Glutamatergic neuron (in vitro differentiated cells): ENCODE measurements around the gene TRIM14. TPM values are rescaled to one million over a fixed set of nuclear protein-coding genes. Genes with fewer than 3 reads are reported as not detected.

Experiments
- DNase-seq: peaks from one replicate; pipeline ENCODE4 v3.0.0; 2022
- H3K27ac Mint-ChIP-seq: one replicate; pipeline ENCODE4 v1.8.0; 2020; ENCODE audit warnings: mild to moderate bottlenecking, mixed read lengths, inconsistent platforms; ENCODE audit not compliant: unreplicated experiment
- H3K27me3 Mint-ChIP-seq: one replicate; pipeline ENCODE4 v1.8.0; 2020; ENCODE audit warnings: mild to moderate bottlenecking, moderate library complexity, mixed read lengths, inconsistent platforms; ENCODE audit not compliant: unreplicated experiment
- H3K36me3 Mint-ChIP-seq: one replicate; pipeline ENCODE4 v1.8.0; 2020; ENCODE audit warnings: mild to moderate bottlenecking, mixed read lengths, inconsistent platforms; ENCODE audit not compliant: unreplicated experiment
- H3K4me1 Mint-ChIP-seq: one replicate; pipeline ENCODE4 v1.8.0; 2020; ENCODE audit warnings: mild to moderate bottlenecking, low read depth, mixed read lengths, inconsistent platforms; ENCODE audit not compliant: unreplicated experiment
- H3K4me3 Mint-ChIP-seq: one replicate; pipeline ENCODE4 v1.8.0; 2020; ENCODE audit warnings: mild to moderate bottlenecking, mixed read lengths, inconsistent platforms; ENCODE audit not compliant: unreplicated experiment
- H3K9me3 Mint-ChIP-seq: one replicate; pipeline ENCODE4 v1.8.0; 2020; ENCODE audit warnings: mild to moderate bottlenecking, moderate library complexity, mixed read lengths, inconsistent platforms; ENCODE audit not compliant: unreplicated experiment
- CTCF ChIP-seq: fragments of 200-600 bp; sonication (generic); IDR thresholded peaks from one replicate; pipeline ENCODE4 v1.5.0; 2021; ENCODE audit not compliant: partially characterized antibody, unreplicated experiment
- total RNA-seq: library from RNA; stranded (reverse); fragmentation: NEBNext Ultra II Directional; extraction: Animal tissue kit (Norgen Biotek cat#: 25700); gene quantifications from one replicate; pipeline ENCODE4 v1.2.1, GENCODE V29; 2021; ENCODE audit not compliant: unreplicated experiment

Gene TRIM14
- total RNA-seq, 1 donor from 2014 or later = 0.71 TPM

- Mint-ChIP-seq H3K36me3 (no peaks in the 10 kb centered on the region), H3K27me3 (peaks cover 6% of the 10 kb centered on the region), H3K9me3 (peaks cover 5% of the 10 kb centered on the region), H3K4me1 (no peaks in the 10 kb centered on the region), H3K27ac (no peak overlapping the region), H3K4me3 (no peak overlapping the region)
- no peak for DNase-seq
- TF ChIP-seq CTCF = no peak
These were observed 35.7 kb upstream of the TRIM14 start for GRCh38 chr9:98154678-98155077.

GRCh38 chr9:98152526-98152925 lies 33.5 kb upstream of the TRIM14 start:
- Mint-ChIP-seq H3K4me1 (no peaks in the 10 kb centered on the region), H3K27ac (no peak overlapping the region), H3K4me3 (no peak overlapping the region), H3K9me3 (peaks cover 5% of the 10 kb centered on the region), H3K27me3 (peaks cover 6% of the 10 kb centered on the region), H3K36me3 (no peaks in the 10 kb centered on the region)
- TF ChIP-seq CTCF = no peak
- DNase-seq = no peak

GRCh38 chr9:98150721-98151120 lies 31.7 kb upstream of the TRIM14 start:
- Mint-ChIP-seq H3K9me3 (peaks cover 4% of the 10 kb centered on the region), H3K27ac (no peak overlapping the region), H3K4me3 (no peak overlapping the region)

GRCh38 chr9:98150164-98150563 lies 31.1 kb upstream of the TRIM14 start:
- no peak for TF ChIP-seq CTCF
- Mint-ChIP-seq H3K27me3 (peaks cover 6% of the 10 kb centered on the region), H3K36me3 (no peaks in the 10 kb centered on the region), H3K27ac (no peak overlapping the region), H3K4me1 (peaks cover 3% of the 10 kb centered on the region), H3K4me3 (no peak overlapping the region), H3K9me3 (peaks cover 3% of the 10 kb centered on the region)
- DNase-seq = no peak

More at GRCh38 chr9:98150721-98151120, 31.7 kb upstream of the TRIM14 start:
- no peaks in the 10 kb centered on the region for H3K36me3 Mint-ChIP-seq
- TF ChIP-seq CTCF = no peak
- no peak for DNase-seq
- H3K27me3 Mint-ChIP-seq = peaks cover 6% of the 10 kb centered on the region
- H3K4me1 Mint-ChIP-seq = peaks cover 3% of the 10 kb centered on the region

- Mint-ChIP-seq H3K27me3 (peaks cover 7% of the 10 kb centered on the region), H3K9me3 (peaks cover 3% of the 10 kb centered on the region)
These were observed 30.4 kb upstream of the TRIM14 start for GRCh38 chr9:98149422-98149821.

More at GRCh38 chr9:98149422-98149821, 30.4 kb upstream of the TRIM14 start:
- DNase-seq = peak; percentile 4
- H3K4me1 Mint-ChIP-seq = peaks cover 3% of the 10 kb centered on the region
- H3K36me3 Mint-ChIP-seq = no peaks in the 10 kb centered on the region
- TF ChIP-seq CTCF = no peak
- H3K4me3 Mint-ChIP-seq = no peak overlapping the region
- H3K27ac Mint-ChIP-seq = no peak overlapping the region
